ENCODE results near the gene TEX26.
"Not testable (repeated sequence)": the region's sequence is repeated elsewhere in the genome, so short reads cannot be mapped to it uniquely, and the experiment has no call there.

Gene TEX26

DNA sequence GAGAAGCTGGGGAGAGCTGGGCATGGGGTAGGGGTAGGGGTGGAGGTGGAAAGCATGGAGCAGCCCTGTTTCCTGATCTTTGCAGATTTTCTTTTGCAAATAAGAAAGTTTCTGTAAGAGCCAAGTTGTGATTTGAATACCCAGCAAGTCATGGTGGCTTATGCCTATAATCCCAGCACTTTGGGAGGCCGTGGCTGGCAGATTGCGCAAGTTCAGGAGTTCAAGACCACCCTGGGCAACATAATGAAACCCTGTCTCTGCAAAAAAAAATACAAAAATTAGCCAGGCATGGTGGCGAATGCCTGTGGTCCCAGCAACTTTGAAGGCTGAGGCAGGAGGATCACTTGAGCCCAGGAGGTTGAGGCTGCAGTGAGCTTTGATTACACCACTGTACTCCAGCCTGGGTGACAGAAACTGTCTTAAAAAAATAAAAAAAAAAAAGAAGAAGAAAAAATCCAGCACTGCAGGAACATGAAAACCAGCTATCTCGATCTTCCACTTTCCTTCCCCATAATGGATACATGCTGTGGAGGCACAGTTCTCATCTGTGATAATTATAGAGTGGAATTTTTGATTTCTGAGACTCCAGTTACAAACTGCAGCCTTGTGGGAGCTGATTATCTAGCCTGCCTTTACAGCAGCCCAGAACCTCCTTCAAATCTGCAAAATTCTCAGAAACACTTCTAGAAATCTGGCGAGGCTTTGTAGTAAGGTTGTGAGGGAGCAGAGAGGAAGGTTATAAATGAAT, 12.1 kb upstream of the TEX26 start:
- no peak for DNase-seq

DNA sequence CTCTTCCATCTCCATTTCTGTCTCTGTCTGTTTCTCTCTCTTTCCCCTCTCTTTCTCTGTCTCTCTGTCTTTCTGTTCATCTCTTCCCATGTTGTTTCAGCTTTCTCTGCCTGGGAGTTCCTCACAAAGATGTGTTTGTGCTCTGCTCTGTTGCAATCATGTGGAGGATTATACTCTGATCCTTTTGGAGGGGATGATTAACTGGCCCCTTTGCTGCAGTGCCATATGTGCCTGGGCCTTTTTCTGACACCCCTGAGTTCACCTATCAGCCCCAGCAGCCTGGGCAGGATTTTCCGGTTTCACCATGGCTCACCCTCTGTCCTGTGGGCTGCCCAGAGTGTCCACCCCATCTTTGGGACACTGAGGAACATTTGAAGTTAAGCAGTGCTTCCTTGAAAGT, 9.0 kb upstream of the TEX26 start:
- DNase-seq: no peak

GRCh38 chr13:30924721-30925120, 7.7 kb upstream of the TEX26 start:
- DNase-seq: no peak

DNA sequence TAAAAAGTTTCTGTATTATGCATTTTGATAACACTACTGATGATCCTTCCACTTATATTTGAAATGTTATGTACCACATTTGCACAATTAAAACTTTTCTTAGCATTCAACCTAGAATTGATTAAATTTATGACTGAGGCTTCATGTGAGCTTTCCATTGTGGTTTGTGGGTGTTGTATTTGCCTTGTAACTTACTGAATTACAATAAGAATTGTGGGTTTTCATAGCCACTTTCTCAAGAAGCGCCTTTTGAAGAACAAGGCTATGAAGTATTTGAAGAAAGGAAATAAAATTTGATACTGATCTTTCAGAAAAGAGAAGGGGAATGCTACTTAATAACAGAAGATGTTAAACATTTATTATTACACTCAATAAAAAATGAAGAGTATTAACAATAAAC, 7.0 kb upstream of the TEX26 start:
- no peak for DNase-seq

DNA sequence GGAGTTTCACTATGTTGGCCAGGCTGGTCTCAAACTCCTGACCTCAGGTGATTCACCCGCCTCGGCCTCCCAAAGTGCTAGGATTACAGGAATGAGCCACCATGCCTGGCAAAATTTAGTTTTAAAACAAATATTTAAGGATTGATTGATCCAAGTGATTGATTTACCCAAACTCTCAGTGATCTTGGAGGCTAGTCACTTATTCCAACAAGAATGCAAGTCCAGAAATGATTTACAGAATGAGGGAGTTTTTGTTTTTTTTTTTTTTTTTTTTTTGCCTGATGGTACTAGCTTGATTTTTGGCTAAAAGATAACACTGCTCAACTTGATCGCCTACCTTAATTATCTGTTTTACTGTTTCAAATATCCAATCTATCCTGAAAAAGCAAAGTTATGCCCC, 5.7 kb upstream of the TEX26 start:
- no peak for DNase-seq

DNA sequence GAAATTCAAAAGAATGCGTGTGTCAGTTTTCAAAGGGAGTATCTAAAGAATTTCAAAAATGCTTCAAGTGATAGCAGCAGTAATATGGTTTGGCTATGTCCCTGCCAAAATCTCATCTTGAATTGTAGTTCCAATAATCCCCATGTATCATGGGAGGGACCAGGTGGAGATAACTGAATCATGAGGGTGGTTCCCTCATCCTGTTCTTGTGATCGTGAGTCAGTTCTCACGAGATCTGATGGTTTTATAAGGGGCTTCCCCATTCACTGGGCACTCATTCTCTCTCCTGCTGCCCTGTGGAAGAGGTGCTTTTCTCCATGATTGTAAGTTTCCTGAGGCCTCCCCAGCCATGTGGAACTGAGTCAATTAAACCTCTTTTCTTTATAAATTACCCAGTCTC, 5.3 kb upstream of the TEX26 start:
- DNase-seq: not testable (repeated sequence)

- no peak for DNase-seq
These were observed 4.9 kb upstream of the TEX26 start for GRCh38 chr13:30927595-30927994.

GRCh38 chr13:30928978-30929377, 3.5 kb upstream of the TEX26 start:
- no peak for DNase-seq

DNA sequence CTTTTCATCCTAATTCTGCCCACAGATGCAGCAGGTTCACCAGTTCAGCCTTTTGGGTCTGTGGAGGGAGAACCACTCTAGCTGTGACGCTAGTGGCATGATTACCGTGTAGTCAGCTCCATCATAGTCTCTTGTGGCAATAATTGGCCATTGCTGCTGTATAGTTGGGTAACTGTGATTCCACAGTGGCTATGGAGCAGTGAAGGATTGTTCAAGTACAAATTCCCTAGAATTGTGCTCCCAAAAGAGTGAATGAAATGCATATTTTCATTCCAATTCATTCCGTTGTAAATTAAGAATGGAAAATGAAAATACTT, 856 bp downstream of the TEX26 start:
- no peak for DNase-seq

DNA sequence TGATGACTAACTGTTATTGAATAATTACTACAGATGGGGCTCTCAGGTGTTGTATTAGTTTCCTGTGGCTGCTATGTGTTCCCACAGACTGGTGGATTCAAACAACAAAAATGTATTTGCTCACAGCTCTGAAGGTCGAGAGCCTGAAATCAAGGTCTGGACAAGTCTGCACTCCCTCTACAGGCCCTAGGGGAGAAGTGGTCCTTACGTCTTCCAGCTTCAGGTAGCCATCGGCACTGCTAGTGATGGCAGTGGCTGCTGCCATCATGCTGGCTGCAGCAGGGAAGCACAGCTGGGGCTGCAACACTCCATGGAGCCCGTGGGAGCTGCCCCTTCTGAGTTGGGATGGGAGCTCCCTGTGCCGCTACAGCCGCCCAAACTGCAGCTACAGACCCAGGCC, 1.9 kb downstream of the TEX26 start:
- no peak for DNase-seq

DNA sequence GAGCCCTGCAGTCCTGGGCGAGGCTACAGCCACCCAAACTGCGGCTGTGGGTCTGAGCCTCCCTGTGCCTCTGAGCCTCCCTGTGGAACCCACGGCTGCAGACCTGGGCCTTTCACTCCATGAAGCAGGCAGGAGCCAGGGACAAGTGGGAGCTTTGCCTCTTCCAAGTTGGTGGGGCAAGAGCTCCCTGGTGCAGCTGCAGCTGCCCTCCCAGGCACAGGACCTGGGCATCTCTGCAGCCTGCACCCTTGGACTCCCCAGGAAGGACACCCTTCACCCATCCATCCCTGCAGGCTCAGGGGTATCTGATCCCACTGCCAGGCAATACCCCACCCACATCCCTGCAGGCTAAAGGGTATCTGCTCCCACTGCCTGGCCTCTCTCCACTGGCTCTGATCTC, 2.3 kb downstream of the TEX26 start:
- no peak for DNase-seq

DNA sequence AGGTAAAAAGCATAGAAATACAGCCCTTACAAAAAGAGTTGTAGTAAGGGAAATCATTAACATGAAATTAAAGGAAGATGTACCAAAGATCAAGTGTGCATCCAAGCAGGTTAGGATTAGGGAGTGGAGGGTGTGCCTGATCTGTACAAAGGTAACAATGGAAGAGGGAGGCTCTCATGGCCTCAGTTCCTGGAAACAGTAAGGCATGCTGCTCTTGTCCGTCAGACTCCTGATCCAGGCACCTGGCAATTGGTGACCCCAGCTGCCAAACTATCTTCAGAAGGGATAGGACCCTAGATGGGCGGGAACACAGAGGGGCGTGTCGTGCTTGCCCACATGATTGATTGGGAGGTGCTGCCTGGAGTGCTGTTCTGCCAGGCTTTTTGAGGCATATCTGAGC, 4.5 kb downstream of the TEX26 start:
- DNase-seq: no peak

GRCh38 chr13:30943881-30944280, 11.4 kb downstream of the TEX26 start:
- DNase-seq: no peak

GRCh38 chr13:30957258-30957943, 24.9 kb downstream of the TEX26 start:
- no peak for DNase-seq

DNA sequence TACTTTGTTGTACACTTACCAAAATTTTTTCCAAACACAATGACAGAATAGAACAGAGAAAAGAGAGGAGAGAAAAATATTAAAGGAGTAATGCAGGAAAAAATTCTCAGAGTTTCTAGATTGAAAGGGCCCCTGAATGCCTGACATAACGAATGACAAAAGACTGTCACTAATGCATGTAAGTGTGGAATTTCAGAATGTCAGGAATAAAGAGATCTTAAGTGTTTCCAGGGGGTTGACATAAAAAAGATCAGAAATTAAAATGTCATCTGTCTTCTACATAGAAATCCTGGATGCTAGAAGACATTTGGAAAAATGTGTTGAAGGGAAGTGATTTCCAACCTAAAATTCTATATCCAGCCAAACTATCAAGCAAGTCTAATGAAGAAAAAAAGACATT, 27.2 kb downstream of the TEX26 start:
- no peak for DNase-seq

GRCh38 chr13:30963791-30964190, 31.3 kb downstream of the TEX26 start:
- DNase-seq: no peak

DNA sequence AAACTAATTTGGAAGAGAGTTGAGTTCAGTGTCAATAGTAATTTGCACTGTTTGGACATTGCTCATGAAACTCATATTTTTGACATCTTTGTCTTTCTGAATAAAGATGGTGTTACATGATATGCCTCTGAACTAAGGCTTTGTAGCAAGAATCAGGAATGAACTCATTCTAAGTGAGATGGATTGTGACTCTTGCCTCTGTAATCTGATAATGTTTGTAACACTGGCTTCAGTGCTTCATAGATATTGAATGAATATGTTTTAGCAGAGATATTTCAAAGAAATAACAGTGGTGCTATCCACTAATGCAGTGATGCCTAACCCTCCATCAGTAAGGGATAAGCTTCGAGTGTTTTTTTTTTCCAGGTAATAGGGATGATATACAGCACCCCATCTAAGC, 32.9 kb downstream of the TEX26 start:
- no peak for DNase-seq

- DNase-seq: no peak
These were observed 33.6 kb downstream of the TEX26 start for GRCh38 chr13:30966101-30966500.

- no peak for DNase-seq
These were observed 36.4 kb downstream of the TEX26 start for GRCh38 chr13:30968846-30969245.

DNA sequence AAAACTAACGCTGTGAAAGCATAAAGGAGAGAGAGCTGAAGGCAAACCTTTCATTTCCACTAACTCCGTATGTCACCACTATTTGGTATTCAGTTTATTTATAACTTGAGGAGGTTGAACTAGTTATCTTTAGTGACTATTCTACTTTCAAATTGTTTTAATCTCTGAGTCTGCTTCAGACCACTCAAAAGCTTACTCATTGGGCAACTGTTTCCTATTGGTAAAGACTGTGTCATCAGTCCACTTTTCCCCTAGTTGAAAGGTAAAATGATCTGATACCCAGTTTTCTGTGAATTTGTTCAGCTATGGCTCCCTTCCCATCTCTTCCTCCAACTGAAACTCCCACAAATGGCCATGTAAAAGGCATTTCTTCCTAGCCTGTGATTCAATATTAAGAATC, 39.1 kb downstream of the TEX26 start:
- no peak for DNase-seq

GRCh38 chr13:30972888-30973377, 40.5 kb downstream of the TEX26 start:
- no peak for DNase-seq

- no peak for DNase-seq
These were observed 41.9 kb downstream of the TEX26 start for GRCh38 chr13:30974350-30974749.

GRCh38 chr13:30976025-30976424, 43.6 kb downstream of the TEX26 start:
- DNase-seq: no peak

- peak; percentile 1 for DNase-seq
These were observed 46.8 kb downstream of the TEX26 start for GRCh38 chr13:30978981-30979956.
